Suprapubic skin (tissue), 4 donors: ENCODE results near the gene MBOAT2. TPM values are rescaled to one million over a fixed set of nuclear protein-coding genes. Genes with fewer than 3 reads are reported as not detected.

Source experiments
- DNase-seq, 2 donors: peaks; one replicate each; pipeline ENCODE4 v3.0.0-alpha.2; 2019; ENCODE audit warnings: low spot score in 2 of 2
- H3K27ac ChIP-seq: fragments of 200-600 bp; sonication (generic); one replicate; pipeline ENCODE4 v1.5.1; 2019
- H3K27me3 ChIP-seq: fragments of 200-600 bp; sonication (generic); one replicate; pipeline ENCODE4 v1.5.1; 2019
- H3K36me3 ChIP-seq: fragments of 200-600 bp; sonication (generic); one replicate; pipeline ENCODE4 v1.5.1; 2019
- H3K4me1 ChIP-seq: fragments of 200-600 bp; sonication (generic); one replicate; pipeline ENCODE4 v1.5.1; 2019
- H3K4me3 ChIP-seq: fragments of 200-600 bp; sonication (generic); one replicate; pipeline ENCODE4 v1.5.1; 2019; ENCODE audit warnings: mild to moderate bottlenecking
- H3K9me3 ChIP-seq: fragments of 200-600 bp; sonication (generic); one replicate; pipeline ENCODE4 v1.5.1; 2019
- CTCF ChIP-seq, 2 donors: fragments of 200-600 bp in 1 of 2; fragments of 450-650 bp in 1 of 2; sonication (generic) in 1 of 2; IDR thresholded peaks; one replicate each; pipeline ENCODE4 v1.5.1; 2016 to 2019; ENCODE audit warnings: antibody characterized with exemption in 2 of 2, mild to moderate bottlenecking in 1 of 2, moderate library complexity in 1 of 2
- EP300 ChIP-seq: sonication (generic); formaldehyde crosslinking; IDR thresholded peaks from one replicate; pipeline ENCODE4 v1.6.1; 2017; ENCODE audit warnings: antibody characterized with exemption
- POLR2A ChIP-seq, 2 donors: fragments of 450-650 bp; IDR thresholded peaks; one replicate each; pipeline ENCODE4 v1.6.1; 2017; ENCODE audit warnings: antibody characterized with exemption in 2 of 2, mild to moderate bottlenecking in 2 of 2, moderate library complexity in 2 of 2
- POLR2AphosphoS5 ChIP-seq, 3 donors: sonication (generic); formaldehyde crosslinking; IDR thresholded peaks; one replicate each; pipeline ENCODE4 v1.6.1; 2017; ENCODE audit warnings: antibody characterized with exemption in 3 of 3
- WGBS: methylation state at CpG from one replicate; pipeline ENCODE4 v1.1.5; 2018; 5-methylcytosine and 5-hydroxymethylcytosine counted together
- total RNA-seq, 4 donors: library from RNA; depleted of rRNA; stranded (reverse); fragments of >200 nt; gene quantifications; one replicate each; pipeline ENCODE4 v1.1.0, GENCODE V29; 2016

MBOAT2 gene
- total RNA-seq, 4 donors from 2014 or later: 44.4 to 55.8 (median 51.1) TPM

GRCh38 chr2:8984855-8985254 lies 18.6 kb downstream of the MBOAT2 start:
- Histone ChIP-seq H3K4me3 (no peak overlapping the region), H3K27ac (no peak overlapping the region), H3K27me3 (no peaks in the 10 kb centered on the region), H3K36me3 (no peaks in the 10 kb centered on the region), H3K4me1 (no peaks in the 10 kb centered on the region), H3K9me3 (no peaks in the 10 kb centered on the region)
- WGBS: 56% methylated on average over 4 of the region's 4 CpGs
- DNase-seq: no peak
- no peak for TF ChIP-seq CTCF (IDR thresholded peaks at IDR 0.05)

GRCh38 chr2:8984157-8984556 lies 19.3 kb downstream of the MBOAT2 start:
- H3K4me3 ChIP-seq: no peak overlapping the region
- no peaks in the 10 kb centered on the region for H3K9me3 ChIP-seq
- WGBS: 67% methylated on average over 5 of the region's 5 CpGs
- no peaks in the 10 kb centered on the region for H3K27me3 ChIP-seq
- no peaks in the 10 kb centered on the region for H3K4me1 ChIP-seq
- no peak for DNase-seq
- TF ChIP-seq POLR2AphosphoS5 (IDR thresholded peaks at IDR 0.05): no peak
- no peak for TF ChIP-seq CTCF (IDR thresholded peaks at IDR 0.05)
- TF ChIP-seq POLR2A (IDR thresholded peaks at IDR 0.05): no peak
- TF ChIP-seq EP300: no peak
- no peak overlapping the region for H3K27ac ChIP-seq
- H3K36me3 ChIP-seq: no peaks in the 10 kb centered on the region

- 98% methylated on average over 1 of the region's 1 CpG for WGBS
- no peaks in the 10 kb centered on the region for H3K4me1 ChIP-seq
- H3K9me3 ChIP-seq: no peaks in the 10 kb centered on the region
- DNase-seq: no peak
- TF ChIP-seq POLR2AphosphoS5 (IDR thresholded peaks at IDR 0.05) (no peak), CTCF (IDR thresholded peaks at IDR 0.05) (no peak), POLR2A (IDR thresholded peaks at IDR 0.05) (no peak), EP300 (no peak)
- no peak overlapping the region for H3K4me3 ChIP-seq
- H3K27ac ChIP-seq: no peak overlapping the region
- H3K27me3 ChIP-seq: no peaks in the 10 kb centered on the region
- H3K36me3 ChIP-seq: no peaks in the 10 kb centered on the region
These were observed 19.9 kb downstream of the MBOAT2 start for GRCh38 chr2:8983571-8983970.

GRCh38 chr2:8981876-8982275 lies 21.6 kb downstream of the MBOAT2 start:
- no peaks in the 10 kb centered on the region for H3K27me3 ChIP-seq
- no peak overlapping the region for H3K4me3 ChIP-seq
- no peak overlapping the region for H3K27ac ChIP-seq
- H3K36me3 ChIP-seq: no peaks in the 10 kb centered on the region
- H3K4me1 ChIP-seq: no peaks in the 10 kb centered on the region
- DNase-seq: no peak
- no peaks in the 10 kb centered on the region for H3K9me3 ChIP-seq
- TF ChIP-seq CTCF (IDR thresholded peaks at IDR 0.05): no peak
- TF ChIP-seq EP300: no peak
- TF ChIP-seq POLR2A (IDR thresholded peaks at IDR 0.05): no peak
- no peak for TF ChIP-seq POLR2AphosphoS5 (IDR thresholded peaks at IDR 0.05)
- WGBS: 82% methylated on average over 7 of the region's 7 CpGs

GRCh38 chr2:8980096-8980495 lies 23.4 kb downstream of the MBOAT2 start:
- Histone ChIP-seq H3K36me3 (no peaks in the 10 kb centered on the region), H3K9me3 (no peaks in the 10 kb centered on the region), H3K4me1 (no peaks in the 10 kb centered on the region), H3K27me3 (no peaks in the 10 kb centered on the region), H3K4me3 (no peak overlapping the region), H3K27ac (no peak overlapping the region)
- no peak for DNase-seq
- TF ChIP-seq POLR2A (IDR thresholded peaks at IDR 0.05): no peak
- TF ChIP-seq POLR2AphosphoS5 (IDR thresholded peaks at IDR 0.05): no peak
- TF ChIP-seq CTCF (IDR thresholded peaks at IDR 0.05): no peak
- TF ChIP-seq EP300: no peak
- 91% methylated on average over 1 of the region's 1 CpG for WGBS
